HG02870 (cell line): ENCODE results near the gene HIP1.
"Not testable (repeated sequence)": the region's sequence is repeated elsewhere in the genome, so short reads cannot be mapped to it uniquely, and the experiment has no call there.

Experiments used
- ATAC-seq: cut with Tn5 transposase; IDR thresholded peaks from one replicate; pipeline ENCODE4 v1.9.1; 2021; ENCODE audit warnings: mild to moderate bottlenecking, moderate library complexity; ENCODE audit not compliant: unreplicated experiment

The HIP1 gene

DNA sequence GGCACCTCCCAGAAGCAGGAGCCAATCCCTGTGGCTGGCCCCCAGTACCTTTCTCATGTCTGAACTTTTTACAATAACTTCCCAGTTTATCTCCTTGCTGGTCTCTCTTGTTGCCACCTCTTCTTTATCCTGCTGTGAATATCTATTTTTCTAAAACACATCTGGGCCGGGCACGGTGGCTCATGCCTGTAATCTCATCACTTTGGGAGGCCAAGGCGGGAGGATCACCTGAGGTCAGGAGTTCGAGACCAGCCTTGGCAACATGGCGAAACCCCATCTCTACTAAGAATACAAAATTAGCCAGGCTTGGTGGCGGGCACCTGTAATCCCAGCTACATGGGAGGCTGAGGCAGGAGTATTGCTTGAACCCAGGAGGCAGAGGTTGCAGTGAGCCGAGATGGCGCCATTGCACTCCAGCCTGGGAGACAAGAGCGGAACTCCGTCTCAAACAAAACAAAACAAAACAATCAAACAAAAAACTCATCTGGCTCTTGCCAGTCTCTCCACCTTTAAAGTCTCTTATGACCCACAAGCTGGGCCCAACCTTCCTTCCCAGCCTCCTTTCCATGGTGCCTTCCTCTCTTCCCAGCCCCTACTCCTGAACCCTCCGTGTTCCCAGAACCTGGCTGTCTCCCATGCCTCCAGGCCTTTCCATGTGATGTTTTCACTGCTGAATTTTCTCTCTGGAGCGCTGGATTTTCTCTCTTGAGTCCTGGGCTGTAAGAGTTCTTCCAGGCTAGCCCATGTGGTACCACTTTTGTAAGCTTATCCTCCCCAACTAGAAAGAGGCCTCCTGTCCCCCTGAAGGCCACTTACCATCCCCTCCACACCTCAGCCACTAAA lies 51.3 kb downstream of the HIP1 start:
- no peak for ATAC-seq

DNA sequence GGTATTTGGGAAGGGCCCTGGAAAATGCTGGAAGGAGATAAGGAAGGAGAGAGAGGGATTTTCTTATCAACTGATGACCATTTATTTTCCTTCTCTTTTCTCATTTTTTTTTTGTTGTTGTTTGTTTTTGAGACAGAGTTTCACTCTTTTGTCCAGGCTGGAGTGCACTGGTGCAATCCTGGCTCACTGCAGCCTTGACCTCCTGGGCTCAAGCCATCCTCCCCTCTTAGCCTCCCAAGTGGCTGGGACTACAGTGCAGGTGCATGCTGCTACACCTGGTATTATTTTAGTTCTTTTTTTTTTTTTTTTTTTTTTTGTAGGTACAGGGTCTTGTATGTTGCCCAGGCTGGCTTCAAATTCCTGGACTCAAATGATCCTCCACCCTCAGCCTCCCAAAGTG lies 52.2 kb downstream of the HIP1 start:
- ATAC-seq, result no peak

DNA sequence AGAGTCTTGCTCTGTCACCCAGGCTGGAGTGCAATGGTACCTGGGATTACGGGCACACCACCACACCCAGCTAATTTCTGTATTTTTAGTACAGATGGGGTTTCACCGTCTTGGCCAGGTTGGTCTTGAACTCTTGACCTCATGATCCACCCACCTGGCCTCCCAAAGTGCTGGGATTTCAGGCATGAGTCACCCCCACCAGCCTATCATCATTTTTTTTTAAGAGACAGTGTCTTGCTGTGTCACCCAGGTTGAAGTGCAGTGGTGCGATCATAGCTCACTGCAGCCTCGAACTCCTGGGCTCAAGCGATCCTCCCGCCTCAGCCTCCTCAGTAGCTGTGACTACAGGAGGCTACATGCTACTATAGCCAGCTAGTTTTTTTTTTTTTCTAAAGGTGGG lies 56.7 kb downstream of the HIP1 start:
- ATAC-seq, result not testable (repeated sequence)

DNA sequence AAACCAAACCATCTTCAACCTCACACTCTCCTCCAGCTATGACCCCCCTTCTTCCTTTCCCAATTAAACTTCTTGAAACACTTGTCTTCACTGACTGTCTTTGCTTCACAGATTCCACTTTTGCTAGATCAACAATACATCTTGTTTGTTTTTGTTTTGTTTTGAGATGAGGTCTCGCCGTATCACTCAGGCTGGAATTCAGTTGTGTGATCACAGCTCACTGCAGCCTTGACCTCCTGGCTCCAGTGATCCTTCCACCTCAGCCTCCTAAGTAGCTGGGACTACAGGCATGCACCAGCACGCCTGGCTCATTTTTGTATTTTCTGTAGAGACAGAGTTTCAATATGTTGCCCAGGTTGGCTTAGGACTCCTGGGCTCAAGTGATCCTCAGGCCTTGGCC lies 59.7 kb downstream of the HIP1 start:
- no peak for ATAC-seq

DNA sequence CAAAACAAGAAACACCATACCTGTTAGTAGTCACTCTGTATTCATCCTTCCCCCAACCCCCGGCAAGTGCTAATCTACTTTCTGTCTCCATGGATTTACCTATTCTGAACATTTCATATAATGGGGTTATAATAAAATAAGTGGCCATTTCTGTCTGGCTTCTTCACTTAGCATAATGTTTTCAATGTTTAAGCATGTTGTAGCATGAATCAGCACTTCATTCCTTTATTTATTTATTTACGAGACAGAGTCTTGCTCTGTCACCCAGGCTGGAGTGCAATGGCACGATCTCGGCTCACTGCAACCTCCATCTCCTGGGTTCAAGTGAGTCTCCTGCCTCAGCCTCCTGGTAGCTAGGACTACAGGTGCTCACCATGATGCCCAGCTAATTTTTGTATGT lies 69.2 kb downstream of the HIP1 start:
- ATAC-seq, result no peak

DNA sequence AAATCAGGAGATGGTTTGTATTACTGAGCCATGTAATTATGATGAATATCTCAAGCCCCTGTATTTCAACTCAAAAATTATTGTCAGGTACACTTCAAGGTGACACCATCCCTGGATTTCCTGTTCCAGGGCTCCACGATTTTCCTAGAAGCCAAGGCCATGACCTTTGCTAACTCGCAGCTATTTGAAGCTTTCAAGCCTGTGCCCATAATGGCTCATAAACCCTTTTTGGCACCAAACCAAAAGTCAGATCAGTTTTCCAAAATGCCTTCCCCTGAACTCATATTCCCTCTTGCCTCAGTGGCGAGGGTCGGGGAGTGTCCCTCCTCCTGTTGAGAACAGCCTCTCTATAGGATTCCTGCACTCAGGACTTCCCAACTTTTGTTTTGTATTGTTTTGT lies 70.8 kb downstream of the HIP1 start:
- ATAC-seq, result no peak

DNA sequence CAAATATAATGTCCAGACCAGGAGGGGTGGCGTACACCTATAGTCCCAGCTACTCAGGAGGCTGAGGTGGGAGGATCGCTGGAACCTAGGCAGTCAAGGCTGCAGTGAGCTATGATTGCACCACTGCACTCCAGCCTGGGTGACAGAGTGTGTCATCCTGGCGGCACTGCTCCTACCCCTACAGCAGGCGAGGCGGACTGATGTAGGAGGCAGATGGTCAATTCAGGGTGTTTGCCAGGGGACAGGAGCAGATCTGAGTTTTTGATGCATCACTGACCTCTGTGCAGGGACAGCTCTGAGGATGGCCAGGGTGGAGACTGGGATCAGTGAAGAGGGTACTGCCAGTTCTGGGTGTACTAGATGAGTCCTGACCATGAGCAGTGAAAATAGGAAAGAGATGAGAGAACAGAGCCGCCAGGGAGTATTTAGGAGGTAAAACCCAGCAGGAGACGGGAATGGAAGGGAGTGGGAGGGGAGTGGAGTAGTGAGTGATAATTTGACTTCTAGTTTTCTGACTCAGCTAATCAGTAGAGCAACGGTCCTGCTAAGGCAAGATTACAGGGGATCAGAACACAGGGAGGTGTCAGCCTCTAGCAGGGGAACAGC lies 75.3 kb downstream of the HIP1 start:
- ATAC-seq, result peak; percentile 53

DNA sequence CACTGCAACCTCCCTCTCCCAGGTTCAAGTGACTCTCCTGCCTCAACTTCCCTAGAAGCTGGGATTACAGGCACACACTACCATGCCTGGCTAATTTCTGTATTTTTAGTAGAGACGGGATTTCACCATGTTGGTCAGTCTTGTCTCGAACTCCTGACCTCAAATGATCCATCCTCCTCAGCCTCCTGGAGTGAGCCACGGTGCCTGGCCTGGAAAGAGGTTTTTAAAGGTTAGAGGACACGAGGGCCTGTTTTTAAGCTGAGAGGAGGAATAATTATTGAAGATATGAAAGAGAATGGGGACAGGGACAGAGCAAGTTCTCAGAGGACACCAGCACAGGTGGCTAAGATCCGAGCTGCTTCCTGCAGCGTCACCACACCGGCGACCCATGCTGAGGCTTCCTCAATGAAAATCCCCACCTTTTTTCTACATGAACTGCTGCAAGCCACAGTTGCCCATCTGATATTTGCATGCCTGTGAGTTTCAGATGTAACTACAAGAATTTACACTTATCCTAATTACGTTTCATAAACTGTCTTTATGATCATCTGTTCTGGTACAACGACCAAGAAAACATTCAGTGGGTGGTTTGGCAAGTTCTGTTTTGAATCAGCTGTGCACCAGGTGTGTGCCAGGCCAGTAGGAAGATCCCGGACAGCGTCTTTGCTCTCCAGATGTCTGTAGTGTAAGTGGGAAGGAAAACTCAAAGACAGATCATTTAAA lies 76.0 kb downstream of the HIP1 start:
- peak; percentile 76 for ATAC-seq

DNA sequence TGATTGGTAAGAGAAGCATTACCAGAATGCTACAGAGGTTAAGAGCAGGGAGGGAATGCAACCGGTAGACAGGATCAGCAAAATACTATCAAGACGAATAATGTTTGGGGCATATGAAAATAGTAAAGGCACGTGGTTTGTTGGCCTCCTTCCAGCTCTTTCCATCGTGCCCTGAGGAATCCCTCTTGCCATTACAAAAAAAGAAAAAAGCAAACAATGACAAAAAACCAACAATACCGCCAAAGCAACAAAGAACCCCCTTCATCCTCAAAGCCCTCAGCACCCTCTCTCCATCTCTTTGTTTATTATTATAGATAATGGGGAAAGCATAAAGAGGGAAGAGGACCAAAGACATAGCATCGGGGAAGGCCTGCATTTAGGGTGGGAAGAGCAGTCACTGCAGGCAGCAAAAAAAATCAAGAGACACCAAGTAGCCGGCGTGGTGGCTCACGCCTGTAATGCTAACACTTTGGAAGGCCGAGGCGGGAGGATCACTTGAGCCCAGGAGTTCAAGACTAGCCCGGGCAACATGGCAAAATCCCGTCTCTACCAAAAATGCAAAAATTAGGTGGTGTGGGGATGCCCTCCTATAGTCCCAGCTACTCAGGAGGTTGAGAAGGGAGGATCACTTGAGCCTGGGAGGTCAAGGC lies 78.0 kb downstream of the HIP1 start:
- ATAC-seq, result no peak

DNA sequence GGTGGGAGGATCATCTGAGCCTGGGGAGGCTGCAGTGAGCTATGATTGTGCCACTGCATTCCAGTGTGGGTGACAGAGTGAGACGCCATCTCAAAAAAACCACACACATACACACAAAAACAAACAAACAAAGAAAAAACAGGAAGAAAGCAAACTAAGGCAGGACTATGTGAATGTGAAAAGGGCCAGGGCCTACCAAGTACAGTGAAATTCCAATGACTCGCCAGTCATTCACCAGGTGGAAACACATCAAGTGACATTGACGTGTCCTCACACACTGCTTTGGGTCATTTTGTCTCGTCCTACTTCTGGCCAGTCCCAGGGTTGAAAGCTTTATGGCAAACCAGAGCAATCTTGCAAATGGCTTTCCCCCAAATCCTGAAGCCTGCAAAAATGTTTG lies 79.9 kb downstream of the HIP1 start:
- ATAC-seq, result no peak

DNA sequence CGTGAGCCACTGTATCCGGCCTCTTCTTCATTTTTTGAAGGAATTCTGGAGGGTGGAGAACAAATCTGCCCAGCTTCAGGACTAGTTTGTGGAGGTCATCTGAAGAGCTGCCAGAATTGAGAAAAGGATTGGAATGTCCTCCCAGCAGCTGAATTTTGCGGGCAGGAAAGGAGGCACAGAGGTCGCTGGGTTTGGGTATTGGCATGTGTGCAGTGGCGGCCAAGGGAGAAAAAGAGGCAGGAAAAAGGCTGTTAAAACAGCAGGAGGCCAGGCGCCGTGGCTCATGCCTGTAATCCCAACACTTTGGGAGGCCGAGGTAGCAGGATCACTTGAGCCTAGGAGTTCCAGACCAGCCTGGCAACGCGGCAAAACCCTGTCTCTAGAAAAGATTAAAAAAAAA lies 80.4 kb downstream of the HIP1 start:
- no peak for ATAC-seq

DNA sequence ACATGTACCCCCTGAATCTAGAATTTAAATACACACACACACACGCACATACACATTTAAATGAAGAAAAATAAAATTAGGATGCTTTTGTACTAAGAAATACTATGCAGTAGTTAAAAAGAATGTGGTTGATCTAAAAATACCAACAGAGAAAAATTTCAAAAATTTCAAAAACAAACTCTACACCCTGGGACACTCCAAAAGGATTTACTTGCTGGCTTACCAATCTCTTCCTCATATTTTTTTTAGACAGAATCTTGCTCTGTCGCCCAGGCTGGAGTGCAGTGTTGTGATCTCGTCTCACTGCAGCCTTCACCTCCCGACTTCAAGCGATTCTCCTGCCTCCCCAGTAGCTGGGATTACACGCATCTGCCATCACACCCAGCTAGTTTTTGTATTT lies 80.9 kb downstream of the HIP1 start:
- ATAC-seq, result no peak

DNA sequence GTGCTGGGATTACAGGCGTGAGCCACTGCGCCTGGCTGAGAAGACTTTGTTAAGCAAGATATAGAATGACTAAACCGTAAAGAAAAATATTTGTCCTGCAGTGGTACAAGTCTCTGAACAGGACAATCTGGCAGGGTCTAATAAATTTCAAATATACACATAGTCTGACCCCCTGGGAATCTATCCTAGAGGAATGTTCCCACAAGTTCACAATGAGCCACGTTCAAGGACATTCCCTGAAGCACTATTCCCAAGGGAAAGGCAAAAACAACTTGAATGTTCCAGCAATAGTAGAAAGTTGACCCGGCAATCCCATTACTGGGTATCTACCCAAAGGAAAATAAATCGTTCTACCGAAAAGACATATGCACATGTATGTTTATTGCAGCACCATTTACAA lies 82.0 kb downstream of the HIP1 start:
- no peak for ATAC-seq

DNA sequence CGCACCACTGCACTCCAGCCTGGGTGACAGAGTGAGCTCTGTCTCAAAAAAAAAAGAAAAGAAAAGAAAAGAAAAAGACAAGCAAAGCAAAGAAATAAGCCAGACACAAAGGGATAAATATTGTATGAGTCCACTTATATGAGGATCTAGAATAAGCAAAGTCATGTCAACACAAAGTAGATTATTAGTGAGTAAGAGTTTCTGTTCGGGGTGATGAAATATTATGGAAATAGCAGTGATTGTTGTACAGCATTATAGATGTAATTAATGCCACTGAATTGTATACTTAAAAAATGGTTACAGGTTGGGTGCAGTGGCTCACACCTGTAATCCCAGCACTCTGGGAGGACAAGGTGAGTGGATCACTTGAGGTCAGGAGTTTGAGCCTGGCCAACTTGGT lies 83.2 kb downstream of the HIP1 start:
- no peak for ATAC-seq

DNA sequence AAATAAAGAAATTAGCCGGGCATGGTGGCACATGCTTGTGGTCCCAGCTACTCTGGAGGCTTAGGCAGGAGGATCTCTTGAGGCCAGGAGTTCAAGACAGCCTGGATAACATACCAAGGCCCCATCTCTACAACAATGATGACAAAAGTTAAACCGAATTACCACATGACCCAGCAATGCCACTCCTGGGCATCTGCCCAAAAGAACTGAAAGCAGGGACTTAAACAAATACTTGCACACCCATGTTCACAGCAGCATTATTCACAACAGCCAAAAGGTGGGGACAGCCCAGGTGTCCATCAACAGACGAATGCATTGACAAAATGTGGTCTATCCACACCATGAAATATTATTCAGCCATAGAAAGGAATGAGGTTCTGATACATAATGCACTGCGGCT lies 83.9 kb downstream of the HIP1 start:
- ATAC-seq, result no peak

DNA sequence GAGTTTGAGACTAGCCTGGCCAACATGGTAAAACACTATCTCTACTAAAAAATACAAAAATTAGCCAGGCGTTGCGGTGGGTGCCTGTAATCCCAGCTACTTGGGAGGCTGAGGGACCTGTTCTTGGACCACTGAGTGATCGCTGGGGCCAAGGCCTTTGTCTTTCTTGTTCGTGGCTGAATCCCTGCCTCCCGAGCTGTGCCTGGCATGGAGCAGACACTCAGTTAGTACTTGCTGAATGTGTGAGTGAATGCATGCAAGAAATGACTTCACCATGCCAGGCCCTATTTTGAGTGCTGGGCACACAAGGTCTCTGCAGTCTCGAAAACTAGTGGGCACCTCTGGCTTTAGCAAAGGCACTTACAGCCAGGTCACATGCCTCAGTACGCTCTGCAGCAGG lies 85.1 kb downstream of the HIP1 start:
- ATAC-seq, result no peak

DNA sequence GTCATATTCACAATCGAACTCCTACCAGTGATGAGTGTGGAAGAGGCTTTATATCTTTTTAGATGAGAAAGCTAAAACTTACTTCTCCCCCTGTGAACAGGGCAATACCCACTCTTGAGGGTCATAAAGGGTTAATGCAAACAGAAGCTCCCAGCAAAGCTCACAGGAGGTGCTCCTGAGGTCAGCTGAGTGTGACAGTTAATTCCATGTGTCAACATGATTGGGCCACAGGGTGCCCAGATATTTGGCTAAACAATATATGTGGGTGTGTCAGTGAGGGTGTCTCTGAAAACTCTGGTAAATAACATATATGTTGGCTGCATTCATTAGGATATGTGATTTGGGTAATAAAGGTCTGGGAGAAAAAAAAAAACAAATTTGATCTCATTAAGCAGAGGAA lies 86.0 kb downstream of the HIP1 start:
- no peak for ATAC-seq

DNA sequence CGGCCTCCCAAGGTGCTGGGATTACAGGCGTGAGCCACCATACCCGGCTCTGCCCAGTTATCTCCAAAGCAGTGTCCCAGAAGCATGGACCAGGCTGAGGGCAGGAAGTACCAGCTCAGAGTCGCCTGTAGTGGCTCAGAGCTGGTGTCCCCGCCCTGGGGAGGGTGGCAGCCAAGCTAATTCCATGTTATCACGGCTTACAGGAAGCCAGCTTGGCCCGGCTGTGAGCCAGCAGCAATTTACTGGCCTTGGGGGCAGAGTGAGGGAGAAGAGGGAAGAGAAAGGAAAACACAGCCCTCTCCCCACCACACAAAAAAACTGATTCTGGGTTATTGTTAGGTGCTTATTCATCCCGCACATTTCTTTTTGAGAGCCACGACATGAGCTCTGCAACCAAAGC lies 88.1 kb downstream of the HIP1 start:
- no peak for ATAC-seq

DNA sequence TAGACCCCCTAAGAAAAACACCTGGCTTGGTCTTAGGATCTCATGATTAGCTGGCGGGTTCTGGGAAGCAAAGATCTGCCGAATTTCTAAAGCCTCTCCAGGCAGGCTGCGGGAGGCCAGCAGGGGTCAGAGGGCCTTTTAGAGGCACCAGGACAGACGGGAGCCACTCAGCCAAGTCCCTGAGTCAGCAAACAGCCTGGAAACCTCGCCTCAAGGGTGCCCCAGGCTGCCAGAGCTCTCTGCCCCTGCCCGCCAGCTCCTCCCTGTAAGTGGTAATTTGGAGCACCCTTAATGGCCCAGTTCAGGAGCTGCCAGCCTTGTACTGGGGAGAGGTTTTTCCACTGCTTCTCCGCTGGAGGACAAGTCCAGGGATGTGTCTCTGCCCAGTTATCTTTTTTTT lies 88.7 kb downstream of the HIP1 start:
- ATAC-seq, result no peak

DNA sequence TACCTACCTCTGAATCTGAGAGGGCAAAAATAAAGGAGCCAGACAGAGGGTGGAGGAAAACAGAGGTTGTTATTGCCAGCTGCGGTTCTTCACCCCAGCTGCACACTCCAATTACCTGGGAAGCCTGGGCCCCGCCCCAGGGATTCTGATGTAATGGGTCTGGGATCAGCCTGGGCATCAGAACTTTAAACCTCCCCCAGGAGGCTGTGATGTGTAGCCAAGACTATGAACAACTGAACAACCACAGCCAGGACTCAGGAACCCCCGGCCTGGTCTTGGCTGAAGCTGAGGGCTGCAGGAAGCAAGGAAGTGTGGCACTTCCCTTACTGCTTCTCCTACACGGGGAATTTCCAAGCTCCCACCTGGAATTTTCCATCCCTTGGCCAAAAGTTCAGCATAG lies 89.3 kb downstream of the HIP1 start:
- ATAC-seq, result no peak

DNA sequence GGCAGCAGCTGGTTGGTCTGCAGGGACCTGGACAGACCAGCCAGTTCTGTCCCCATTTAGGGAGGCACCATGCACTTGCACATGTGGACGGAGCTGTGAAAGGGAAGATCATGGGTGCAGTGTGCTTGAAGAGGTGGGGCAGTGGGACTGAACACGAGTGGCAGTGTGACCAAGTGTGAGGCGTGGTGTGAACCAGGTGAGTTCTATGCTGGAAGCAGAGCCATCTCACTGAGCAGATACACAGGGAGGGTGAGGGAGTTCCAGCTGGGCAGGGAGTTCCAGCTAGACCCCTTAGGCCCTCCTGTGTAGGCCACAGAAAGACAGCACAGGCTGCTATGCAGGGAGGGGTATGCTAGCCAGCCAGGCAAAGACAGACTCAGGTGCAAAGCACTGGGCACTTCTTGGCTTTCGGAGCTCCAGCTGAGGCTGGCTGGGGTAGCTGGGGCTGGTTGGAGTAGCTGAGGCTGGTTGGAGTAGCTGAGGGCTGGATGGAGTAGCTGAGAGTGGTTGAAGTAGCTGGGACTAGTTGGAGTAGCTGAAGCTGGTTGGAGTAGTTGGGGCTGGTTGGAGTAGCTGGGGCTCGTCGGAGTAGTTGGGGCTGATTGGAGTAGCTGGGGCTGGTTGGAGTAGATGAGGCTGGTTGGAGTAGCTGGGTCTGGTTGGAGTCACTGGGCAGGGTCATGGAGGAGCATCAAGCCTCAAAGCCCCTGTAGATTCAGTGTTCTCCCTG lies 90.9 kb downstream of the HIP1 start:
- no peak for ATAC-seq
